Breast epithelium (tissue), 3 donors: Measurements from ENCODE around the gene ZRSR2.

Experiments
- POLR2A ChIP-seq: fragments of 450-650 bp; IDR thresholded peaks from one replicate; pipeline ENCODE4 v1.6.1; 2016; ENCODE audit warnings: antibody characterized with exemption, mild to moderate bottlenecking, moderate library complexity
- TF ChIP-seq, protein P1 (sequence below), 3 donors: fragments of 450-650 bp; IDR thresholded peaks; one replicate each; pipeline ENCODE4 v1.5.1; 2016 to 2017; ENCODE audit warnings: antibody characterized with exemption in 3 of 3, mild to moderate bottlenecking in 3 of 3, moderate library complexity in 3 of 3

- no peak for TF ChIP-seq POLR2A
- TF ChIP-seq, protein P1, sequence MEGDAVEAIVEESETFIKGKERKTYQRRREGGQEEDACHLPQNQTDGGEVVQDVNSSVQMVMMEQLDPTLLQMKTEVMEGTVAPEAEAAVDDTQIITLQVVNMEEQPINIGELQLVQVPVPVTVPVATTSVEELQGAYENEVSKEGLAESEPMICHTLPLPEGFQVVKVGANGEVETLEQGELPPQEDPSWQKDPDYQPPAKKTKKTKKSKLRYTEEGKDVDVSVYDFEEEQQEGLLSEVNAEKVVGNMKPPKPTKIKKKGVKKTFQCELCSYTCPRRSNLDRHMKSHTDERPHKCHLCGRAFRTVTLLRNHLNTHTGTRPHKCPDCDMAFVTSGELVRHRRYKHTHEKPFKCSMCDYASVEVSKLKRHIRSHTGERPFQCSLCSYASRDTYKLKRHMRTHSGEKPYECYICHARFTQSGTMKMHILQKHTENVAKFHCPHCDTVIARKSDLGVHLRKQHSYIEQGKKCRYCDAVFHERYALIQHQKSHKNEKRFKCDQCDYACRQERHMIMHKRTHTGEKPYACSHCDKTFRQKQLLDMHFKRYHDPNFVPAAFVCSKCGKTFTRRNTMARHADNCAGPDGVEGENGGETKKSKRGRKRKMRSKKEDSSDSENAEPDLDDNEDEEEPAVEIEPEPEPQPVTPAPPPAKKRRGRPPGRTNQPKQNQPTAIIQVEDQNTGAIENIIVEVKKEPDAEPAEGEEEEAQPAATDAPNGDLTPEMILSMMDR (IDR thresholded peaks at IDR 0.05) = no peak
These were observed 79.4 kb downstream of the ZRSR2 start for GRCh38 chrX:15869695-15870094.
